Measurements from ENCODE around the gene ILF3.
A peak's percentile ranks its signal among the peaks of the same experiment; 100 is the strongest.
"Not testable (repeated sequence)": the region's sequence is repeated elsewhere in the genome, so short reads cannot be mapped to it uniquely, and the experiment has no call there.

The ILF3 gene

DNA sequence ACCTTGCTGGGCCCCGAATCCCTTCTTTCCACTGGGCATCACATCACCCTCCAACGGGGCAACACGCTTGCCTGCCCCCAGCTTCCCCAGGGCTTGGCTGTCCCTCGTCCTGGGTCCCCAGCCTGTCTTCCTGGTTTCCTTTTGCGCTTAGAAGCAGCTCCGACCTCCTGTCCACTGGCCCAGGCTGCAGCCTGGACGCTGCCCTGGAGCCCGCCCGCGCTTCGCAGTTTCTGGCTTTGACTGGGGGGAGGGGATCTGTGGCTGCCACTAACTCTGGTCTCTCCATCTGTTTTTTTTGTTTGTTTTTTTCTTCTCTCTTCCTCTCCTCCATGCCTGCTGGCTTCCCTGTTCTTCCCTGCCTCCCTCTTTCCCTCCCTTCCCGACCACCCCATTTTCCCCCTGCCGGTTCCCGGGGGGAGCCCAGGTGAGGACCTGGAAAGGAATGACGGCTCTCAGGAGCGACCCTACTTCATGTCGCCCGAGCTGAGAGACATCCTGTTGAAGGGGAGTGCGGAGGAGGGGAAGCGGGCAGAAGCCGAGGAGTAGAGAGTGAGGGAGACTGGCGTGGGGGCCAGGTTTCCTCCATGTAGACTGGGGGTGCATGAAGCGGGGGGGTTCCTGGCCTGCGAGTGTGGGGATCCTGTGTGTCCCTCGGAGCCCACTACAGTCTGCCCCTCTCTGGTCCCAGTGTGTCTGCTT lies 11.5 kb upstream of the ILF3 start:
- no peak for DNase-seq (ENCODE audit: low read depth in 2 of 2, low spot score in 1 of 2)

DNA sequence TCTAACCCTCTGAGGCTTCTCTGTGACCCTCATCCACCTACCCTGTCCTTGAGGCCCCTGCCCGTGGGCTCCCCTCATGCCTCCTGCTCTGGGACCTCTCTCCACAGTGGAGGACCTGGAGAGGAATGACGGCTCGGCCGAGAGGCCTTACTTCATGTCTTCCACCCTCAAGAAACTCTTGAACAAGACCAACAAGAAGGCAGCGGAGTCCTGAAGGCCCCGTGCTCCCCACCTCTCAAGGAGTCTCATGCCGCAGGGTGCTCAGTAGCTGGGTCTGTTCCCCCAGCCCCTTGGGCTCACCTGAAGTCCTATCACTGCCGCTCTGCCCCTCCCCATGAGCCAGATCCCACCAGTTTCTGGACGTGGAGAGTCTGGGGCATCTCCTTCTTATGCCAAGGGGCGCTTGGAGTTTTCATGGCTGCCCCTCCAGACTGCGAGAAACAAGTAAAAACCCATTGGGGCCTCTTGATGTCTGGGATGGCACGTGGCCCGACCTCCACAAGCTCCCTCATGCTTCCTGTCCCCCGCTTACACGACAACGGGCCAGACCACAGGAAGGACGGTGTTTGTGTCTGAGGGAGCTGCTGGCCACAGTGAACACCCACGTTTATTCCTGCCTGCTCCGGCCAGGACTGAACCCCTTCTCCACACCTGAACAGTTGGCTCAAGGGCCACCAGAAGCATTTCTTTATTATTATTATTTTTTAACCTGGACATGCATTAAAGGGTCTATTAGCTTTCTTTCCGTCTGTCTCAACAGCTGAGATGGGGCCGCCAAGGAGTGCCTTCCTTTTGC lies 10.8 kb upstream of the ILF3 start:
- no peak for DNase-seq (ENCODE audit: low read depth in 2 of 2, low spot score in 1 of 2)

DNA sequence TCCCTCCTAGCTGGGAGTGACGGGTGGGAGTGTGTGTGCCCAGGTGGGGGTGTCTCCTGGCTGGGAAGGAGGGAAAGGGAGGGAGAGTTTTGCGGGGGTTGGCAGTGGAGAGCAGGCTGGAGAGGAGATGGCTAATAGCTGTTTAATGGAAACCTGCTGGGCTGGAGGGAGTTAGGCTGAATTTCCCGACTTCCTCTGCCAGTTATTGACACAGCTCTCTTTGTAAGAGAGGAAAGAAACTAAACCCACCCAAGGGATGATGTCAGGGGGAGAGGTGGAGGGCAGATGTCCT lies 10.2 kb upstream of the ILF3 start:
- DNase-seq (ENCODE audit: low read depth in 2 of 2, low spot score in 1 of 2), result no peak

DNA sequence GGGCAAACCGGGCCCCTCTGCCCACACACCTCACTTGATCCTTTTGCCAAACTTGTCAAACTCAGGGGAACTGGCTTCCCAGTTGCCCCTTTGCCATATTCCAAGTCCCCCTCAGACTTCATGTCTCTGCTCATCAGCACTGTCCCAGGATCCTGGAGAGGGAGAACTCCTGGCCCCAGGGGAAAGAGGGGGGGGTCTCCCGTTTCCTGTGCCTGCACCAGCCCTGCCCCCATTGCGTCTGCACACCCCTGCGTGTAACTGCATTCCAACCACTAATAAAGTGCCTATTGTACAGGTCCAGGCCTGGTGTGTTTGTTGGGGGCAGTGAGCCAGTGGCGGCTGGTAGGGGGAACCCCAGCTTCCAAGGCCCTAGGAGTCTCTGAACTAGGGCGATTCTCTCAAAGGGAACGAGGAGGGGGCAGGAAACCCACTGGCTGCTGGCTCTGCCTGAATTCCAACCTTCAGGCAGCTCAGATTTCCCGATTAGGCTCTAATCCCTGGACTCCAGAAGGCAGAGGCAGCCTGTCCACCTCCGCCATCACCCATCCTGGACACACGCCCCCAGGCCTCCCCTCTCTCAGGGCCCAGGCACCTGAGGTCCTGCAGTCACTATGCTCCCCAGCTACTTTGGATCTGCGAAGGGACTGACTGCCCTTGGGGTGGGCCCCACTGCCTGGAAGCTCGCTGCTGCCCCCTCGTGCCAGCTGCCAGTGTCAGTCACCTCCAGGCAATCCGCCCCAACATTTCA lies 9.7 kb upstream of the ILF3 start:
- DNase-seq (ENCODE audit: low read depth in 2 of 2, low spot score in 1 of 2), result peak; percentile 68 to 76

DNA sequence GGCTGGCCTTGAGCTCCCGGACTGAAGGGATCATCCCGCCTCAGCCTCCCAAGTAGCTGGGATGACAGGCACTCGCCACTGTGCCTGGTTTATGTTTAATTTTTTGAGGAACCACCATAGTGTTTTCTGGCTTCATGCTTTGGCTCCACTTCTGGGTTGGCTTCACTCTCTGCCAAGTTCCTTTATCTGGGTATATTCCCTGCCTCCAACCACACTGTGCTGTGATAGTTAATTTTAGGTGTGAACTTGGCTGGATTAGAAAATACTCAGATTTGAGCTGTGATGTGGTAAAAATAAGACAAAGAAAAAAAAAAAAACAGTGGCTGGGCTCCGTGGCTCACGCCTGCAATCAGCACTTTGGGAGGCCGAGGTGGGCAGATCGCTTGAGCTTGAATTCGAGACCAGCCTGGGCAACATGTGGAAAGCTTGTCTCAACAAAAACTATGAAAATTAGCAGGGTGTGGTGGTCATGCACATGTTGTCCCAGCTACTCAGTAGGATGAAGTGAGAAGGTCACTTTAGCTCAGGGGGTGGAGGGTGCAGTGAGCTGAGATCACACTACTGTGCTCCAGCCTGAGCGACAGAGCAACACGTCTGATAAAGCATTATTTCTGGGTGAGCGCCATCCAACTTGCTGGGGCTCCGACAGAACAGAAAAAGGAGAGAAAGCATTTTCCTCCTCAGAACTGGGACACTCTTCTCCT lies 7.5 kb upstream of the ILF3 start:
- DNase-seq (ENCODE audit: low read depth in 2 of 2, low spot score in 1 of 2), result no peak

DNA sequence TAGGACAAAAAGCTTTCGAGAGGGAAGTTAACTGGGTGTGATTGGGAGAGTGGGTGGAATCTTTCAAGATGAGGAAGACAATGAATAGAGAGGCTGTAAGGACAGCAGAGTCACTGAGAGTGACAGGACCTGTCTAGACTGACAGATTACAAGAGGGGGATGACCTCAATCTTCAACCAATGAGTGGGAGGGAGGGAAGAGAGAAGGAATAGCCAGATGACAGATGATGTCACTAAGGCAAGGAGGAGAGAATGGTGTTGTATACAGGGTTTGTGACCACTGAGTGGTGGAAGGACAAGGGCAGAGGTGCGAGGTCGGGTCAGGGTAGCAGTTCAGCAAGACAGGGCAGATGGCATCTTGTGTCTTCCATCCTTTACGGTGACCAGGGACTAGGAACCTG lies 5.8 kb upstream of the ILF3 start:
- no peak for DNase-seq (ENCODE audit: low read depth in 2 of 2, low spot score in 1 of 2)

DNA sequence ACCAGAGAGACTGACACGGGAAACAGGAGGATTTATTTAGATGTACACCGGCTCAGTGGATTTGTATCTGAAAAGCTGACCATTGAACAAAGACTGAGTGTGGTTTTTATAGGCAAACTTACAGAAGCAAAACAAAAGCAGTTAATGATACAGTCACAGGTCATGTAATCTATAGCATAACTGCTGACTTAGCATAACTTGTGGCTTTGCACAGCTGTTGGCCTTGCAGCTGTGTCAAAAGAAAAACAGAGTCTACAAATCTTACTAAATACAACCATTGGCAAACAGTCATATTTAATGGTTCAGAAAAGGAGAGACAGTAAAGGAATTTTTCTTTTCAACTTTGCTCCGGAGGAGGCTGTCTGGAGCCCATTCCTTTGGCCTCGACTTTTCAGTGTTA lies 2.3 kb upstream of the ILF3 start:
- no peak for DNase-seq (ENCODE audit: low read depth in 2 of 2, low spot score in 1 of 2)

DNA sequence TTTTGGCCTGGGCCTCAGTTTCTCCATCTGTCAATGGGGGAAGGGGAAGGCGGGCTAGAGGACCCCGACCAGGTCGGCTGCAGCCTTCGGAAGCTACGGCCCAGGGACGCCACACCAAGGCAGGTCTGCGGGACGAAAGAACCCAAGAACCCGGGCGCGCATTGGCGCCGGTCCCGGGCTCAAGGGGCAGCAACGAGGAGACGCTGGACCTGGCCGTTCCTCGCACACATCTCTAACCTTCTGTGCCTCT lies 739 bp upstream of the ILF3 start:
- no peak for DNase-seq (ENCODE audit: low read depth in 2 of 2, low spot score in 1 of 2)

DNA sequence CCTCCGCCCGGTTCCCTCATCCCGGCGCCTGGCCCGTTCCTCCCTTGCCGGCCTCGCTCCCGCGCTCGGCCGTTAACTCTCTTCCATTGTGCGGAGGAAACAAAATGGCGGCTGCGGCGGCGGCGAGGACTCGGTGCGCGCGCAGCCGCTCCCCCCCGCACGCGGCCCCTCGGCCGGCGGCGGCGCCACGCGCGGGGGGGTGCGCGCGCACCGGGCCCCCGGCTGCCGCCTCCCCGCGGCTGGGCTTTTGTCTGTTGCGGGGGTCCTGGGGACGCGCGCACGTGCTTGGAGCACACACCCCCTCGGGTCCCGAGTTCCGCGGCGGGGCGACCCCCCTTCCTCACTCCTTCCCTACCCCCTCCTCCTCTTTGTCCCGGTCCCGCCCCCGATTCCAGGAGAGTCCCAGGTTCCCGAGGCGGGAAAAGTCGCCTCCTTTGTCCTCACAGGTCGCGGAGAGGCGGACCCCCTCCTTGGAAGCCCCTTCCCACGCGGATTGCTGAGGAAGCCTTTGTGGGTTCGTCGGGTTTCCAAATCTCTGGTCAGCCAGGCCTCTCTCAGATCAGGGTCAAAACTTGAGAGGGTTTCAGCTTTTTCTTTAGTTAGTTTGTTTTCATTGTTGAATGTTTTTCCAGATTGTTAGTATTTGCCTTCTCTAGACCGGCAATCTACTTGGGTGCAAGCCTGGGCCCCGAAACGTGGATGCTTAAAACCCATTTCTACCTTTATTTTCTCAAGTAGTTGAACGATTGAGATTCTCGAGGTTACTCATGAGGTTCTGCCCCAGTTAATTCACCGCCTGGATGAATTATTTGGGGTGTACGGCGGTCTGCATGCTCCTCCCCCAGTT lies 687 bp downstream of the ILF3 start:
- DNase-seq (ENCODE audit: low read depth in 2 of 2, low spot score in 1 of 2), result peak; percentile 17 to 36

DNA sequence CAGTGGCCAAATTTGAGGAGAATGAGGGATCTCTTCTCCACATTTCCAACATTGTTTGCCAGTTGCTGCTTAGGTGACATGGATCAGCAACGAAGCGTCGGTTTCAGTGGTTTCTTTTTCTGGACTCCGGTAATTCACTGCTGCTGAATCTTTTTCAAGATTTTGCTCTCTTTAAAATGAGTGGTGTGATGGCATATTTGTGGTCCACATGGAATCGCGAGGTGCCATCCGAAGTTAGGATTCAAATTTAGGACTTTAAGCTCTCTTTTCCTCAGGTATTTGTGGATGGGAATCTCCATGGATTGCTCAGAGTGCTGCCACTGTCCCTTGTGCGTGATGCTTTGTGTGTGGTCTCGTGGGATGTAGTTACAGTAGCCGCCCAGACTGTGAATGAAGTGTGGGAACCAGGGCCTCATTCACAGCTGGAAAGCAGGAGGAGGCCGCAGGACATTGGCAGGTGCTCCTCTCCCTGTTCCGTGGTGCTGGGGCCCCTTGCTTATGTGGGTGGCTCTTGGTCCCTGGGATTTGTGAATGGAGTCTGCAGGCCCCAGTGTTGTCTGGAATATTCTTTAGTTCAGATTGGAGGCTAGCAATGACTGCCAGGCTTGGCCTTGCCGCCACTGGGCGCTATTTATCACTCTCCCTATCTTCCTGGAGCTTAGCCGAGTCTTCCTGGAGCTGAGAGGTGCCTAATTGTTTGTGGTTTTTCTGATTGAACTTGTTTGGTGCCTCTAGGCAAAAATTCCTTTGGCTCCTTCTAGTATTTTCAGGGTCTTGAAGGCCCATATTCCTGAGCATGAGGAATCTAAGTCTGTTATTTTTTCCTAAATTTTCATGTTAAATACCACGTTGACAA lies 1.5 kb downstream of the ILF3 start:
- DNase-seq (ENCODE audit: low read depth in 2 of 2, low spot score in 1 of 2), result no peak

DNA sequence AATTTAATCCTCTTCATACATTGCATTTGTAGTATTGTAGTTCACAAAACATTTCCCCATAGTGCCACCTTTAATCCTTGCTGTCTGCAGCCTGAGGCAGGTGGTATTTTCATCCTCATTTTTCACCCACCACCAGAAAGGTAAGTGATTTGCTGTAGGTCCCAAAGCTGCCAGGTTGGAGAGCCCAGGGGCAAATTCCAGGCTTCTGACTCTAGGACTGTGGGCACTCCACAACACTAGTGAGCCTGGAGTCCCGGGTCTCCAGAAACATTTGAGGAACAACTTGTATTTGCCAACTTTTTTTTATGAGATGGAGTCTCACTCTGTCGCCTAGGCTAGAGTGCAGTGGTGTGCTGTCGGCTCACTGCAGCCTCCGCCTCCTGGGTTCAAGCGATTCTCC lies 6.2 kb downstream of the ILF3 start:
- DNase-seq (ENCODE audit: low read depth in 2 of 2, low spot score in 1 of 2), result no peak

DNA sequence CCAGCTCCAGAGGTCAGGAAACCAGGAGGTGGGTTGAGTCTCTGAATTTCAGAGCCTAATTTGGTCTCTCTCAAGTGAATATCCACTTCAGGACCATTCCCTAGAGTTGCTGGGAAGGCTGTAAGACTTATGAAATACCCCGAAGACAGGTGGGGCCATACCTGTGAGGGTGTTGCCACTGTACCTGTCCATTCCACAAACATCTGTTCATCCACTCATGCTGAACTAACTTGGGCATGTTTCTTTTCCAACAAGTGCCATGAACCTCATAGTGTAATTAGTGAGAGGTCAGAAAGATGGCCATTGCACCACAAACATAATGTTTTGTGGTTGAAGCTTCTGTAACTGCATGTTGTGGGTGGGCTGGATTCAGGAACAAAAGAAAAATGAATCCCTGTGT lies 7.8 kb downstream of the ILF3 start:
- no peak for DNase-seq (ENCODE audit: low read depth in 2 of 2, low spot score in 1 of 2)

DNA sequence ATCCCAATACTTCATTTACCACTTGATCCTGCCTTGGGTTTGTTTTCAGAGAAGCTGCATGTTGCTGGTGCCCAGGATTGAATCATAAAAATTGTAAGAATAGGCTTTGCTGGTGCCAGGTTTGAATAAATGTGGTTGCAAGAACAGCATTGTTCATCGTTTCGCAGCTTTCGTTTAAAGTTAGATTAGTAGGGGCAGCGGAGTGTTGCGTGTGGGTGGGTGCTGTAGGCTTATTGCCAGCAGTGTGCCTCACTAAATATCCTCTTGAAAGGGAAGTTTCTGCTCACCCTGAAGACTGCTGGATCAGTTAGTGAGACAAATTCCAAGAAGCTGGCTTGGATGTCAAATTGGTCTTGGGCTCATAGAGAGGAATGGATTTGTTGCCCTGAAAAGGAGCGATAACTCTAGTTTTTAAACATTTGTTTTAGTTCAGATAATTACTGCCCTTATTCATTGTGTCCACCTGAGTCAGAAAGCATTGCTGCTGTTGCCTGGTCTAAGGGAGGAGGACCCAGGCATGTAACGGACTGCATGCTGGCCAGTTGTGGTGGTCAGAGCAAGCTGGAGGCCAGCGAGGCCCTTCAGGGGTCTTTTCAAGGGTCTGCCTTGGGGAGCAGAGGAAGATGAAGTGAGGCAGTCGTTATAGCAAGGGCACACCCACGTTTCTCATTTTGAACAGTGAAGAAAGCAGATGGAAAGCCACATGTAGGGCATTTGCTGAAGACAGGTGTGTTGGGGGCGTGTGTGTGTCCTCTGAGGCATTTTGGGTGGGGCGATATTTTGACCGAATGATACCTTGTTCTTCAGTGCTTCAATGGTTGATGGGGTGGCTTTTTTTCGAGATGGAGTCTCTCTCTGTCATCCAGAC lies 8.5 kb downstream of the ILF3 start:
- DNase-seq (ENCODE audit: low read depth in 2 of 2, low spot score in 1 of 2), result no peak

DNA sequence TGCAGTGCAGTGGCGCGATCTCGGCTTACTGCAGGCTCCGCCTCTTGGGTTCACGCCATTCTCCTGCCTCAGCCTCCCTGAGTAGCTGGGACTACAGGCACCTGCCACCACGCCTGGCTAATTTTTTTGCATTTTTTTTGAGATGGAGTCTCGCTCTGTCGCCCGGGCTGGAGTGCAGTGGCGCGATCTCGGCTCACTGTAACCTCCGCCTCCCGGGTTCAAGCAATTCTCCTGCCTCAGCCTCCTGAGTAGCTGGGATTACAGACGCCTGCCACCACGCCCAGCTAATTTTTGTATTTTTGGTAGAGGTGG lies 9.1 kb downstream of the ILF3 start:
- not testable (repeated sequence) for DNase-seq (ENCODE audit: low read depth in 2 of 2, low spot score in 1 of 2)

DNA sequence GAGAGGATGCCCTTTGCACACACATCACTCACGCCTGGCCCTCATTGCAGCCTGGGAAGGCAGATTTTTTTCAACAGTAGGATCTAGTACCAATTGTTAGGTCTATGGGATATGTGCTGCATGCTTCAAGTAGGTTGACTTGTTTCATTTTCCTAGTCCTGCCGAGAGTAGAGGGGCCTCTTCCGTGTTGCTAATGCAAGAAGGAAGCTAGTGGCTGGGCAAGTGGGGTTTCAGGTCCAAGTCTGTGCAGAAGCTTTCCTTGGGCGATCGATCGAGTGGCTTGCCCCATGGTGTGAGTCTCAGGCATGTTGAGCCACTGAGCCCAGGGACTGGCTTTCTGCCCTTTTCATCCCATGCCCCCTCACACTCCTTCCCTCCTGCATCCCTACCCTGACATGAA lies 13.7 kb downstream of the ILF3 start:
- DNase-seq (ENCODE audit: low read depth in 2 of 2, low spot score in 1 of 2), result no peak

DNA sequence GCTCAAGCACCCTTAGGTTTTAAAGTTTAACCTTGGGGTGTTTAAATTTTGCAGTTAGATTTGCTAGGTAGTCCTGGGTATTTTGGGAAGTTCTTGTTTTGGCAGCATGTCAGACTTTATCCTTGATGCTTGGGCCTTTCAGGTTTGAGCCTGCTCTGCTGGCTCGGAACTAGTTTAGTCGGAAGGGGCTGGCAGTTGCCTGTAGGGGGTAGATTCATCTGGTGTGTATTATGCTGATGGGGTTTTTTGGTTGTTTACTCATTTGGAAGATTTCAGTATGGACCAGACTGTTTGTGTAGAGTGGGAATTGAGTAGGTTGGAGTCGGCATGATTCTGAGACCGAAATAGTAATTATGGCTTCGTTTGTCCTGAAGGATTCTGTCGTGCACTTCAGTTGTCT lies 15.1 kb downstream of the ILF3 start:
- no peak for DNase-seq (ENCODE audit: low read depth in 2 of 2, low spot score in 1 of 2)

DNA sequence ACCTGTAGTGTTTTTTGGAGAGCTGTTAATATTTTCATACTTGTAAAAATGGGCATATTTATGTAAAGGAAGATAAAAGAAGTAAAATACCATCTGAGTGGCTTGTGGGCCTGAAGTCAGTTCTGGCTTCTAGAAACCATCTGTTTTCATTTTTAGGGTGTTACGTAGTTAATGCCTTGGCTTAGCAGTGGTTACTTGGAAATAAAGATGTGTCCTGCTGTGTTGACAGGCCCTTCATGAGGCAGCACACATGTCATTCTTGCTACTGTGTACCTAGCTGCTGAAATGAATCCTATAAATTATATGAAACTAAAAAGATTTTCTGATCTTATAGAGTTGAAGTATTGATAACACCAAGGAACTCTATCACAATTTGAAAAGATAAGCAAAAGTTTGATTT lies 16.0 kb downstream of the ILF3 start:
- no peak for DNase-seq (ENCODE audit: low read depth in 2 of 2, low spot score in 1 of 2)

DNA sequence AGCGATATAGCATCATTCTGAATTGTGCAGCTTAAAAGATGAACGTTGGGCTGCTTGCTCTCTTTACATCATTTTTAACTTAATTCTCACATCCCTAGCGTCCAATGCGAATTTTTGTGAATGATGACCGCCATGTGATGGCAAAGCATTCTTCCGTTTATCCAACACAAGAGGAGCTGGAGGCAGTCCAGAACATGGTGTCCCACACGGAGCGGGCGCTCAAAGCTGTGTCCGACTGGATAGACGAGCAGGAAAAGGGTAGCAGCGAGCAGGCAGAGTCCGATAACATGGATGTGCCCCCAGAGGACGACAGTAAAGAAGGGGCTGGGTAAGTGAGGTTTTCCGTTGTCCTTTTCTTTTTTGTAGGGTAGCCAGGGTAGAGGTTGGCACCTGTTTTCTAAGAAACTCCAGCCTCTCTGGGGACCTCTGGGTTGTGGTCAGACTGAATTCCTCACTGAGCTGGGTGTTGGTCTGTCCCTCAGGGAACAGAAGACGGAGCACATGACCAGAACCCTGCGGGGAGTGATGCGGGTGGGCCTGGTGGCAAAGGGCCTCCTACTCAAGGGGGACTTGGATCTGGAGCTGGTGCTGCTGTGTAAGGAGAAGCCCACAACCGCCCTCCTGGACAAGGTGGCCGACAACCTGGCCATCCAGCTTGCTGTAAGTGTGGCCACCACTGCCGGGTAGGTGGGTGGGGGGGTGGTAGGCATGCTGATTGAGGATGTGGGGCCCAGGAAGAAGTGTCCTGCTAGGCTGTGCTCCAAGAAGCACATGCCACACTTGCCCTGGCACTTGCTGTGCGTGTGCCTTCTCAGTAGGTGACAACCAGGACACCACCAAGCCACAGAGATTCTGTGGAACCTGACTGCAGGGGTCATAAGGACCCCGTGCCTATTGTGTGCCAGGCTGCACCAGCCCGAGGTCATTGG lies 17.0 kb downstream of the ILF3 start:
- no peak for DNase-seq (ENCODE audit: low read depth in 2 of 2, low spot score in 1 of 2)

All from stimulated activated CD8-positive, alpha-beta memory T cell treated with anti-CD3 and anti-CD28 coated beads, Interleukin-4, amount 100 ng/mL, for 4 hours (primary cell).